Epithelial cell of esophagus (primary cell): ENCODE measurements around the gene CNOT6L.
"Not testable (repeated sequence)": the region's sequence is repeated elsewhere in the genome, so short reads cannot be mapped to it uniquely, and the experiment has no call there.

Experiments used
- DNase-seq: peaks from one replicate; pipeline ENCODE4 v3.0.0; 2010; ENCODE audit warnings: low read depth
- H3K4me3 ChIP-seq: 2 replicates; pipeline ENCODE4 v1.5.1; 2011; ENCODE audit warnings: mild to moderate bottlenecking, low read length, control low read depth
- TF ChIP-seq, protein P1 (sequence below): IDR thresholded peaks from 2 replicates; pipeline ENCODE4 v1.5.1; 2011; ENCODE audit warnings: low read depth, mild to moderate bottlenecking, low read length, control low read depth, inconsistent platforms; ENCODE audit not compliant: insufficient read depth; ENCODE audit errors: missing control alignments

The CNOT6L gene

DNA sequence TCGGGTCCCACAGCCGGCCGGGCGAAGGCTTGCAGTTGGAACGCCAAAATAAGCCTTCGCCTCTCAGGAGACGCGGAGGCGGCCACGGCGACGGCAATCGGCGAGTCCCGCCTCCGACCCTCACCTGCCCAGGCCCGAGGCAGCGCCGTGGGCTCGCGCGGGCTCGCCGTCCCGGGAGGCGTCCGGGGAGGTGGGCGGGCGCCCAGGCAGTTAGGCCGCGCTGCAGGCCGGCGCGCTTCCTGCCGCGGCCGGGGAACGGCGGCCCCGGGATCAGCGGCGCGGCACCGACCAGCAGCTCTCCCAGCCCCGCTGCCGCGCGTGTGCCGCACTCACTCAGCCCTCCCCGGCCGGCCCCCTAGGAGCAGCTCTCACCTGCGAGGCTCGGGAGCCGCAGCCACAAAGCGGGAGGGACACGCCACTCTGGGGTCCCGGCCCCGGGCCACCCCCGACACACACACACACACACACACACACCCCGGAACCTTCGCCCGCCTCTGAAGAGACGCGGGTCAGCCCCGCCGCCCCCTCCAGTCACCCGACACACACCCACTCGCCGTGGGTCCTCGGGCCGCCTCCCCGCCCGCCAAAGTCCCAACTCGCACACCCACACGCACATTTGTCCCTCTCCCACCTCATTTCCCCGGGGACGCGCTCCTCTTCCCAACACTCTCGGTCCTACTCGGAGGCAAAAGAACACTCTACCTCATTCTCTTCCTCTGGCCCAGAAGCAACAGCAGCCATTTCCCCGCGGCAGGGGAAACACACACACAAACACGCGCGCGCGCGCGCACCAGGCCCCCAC lies at the start of gene CNOT6L:
TSS of gene CNOT6L (minus strand) at position 767 of the 802 bp plus-strand sequence. CDS start at position 707, 60 bp downstream.
- TF ChIP-seq, protein P1, sequence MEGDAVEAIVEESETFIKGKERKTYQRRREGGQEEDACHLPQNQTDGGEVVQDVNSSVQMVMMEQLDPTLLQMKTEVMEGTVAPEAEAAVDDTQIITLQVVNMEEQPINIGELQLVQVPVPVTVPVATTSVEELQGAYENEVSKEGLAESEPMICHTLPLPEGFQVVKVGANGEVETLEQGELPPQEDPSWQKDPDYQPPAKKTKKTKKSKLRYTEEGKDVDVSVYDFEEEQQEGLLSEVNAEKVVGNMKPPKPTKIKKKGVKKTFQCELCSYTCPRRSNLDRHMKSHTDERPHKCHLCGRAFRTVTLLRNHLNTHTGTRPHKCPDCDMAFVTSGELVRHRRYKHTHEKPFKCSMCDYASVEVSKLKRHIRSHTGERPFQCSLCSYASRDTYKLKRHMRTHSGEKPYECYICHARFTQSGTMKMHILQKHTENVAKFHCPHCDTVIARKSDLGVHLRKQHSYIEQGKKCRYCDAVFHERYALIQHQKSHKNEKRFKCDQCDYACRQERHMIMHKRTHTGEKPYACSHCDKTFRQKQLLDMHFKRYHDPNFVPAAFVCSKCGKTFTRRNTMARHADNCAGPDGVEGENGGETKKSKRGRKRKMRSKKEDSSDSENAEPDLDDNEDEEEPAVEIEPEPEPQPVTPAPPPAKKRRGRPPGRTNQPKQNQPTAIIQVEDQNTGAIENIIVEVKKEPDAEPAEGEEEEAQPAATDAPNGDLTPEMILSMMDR = no peak
- DNase-seq = peak; percentile 85
- H3K4me3 ChIP-seq = peak within 1 kb of the TSS; percentile 83

DNA sequence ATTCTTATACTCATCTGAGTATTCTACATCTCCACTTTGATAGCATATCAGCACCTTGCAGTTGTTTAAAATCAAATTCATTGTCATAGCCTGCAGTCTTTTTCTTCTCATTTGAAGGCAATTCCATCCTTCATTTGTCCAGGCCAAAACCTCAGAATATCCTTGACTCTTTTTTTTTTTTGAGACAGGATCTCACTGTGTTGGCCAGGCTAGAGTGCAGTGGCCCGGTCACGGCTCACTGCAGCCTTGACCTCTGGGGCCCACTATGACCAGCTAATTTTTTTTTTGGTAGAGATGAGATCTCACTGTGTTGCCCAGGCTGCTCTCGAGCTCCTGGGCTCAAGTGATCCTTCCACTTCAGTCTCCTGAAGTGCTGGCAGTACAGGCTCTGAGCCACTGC lies 46.1 kb upstream of the CNOT6L start:
- DNase-seq = no peak
- TF ChIP-seq, protein P1 = no peak
- no peak overlapping the region for H3K4me3 ChIP-seq

DNA sequence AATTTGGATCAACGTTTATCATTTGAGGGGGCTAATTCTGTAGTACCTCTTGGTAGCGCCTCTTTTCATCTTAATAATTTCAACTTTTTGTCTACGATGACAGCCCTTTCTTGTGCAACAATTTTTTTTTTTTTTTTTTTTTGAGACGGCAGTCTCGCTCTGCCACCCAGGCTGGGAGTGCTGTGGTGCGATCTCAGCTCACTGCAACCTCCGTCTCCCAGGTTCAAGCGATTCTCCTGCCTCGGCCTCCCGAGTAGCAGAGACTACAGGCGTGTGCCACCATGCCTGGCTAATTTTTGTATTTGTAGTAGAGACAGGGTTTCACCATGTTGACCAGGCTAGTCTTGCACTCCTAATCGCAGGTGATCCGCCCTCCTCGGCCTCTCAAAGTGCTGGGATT lies 44.2 kb upstream of the CNOT6L start:
- DNase-seq = not testable (repeated sequence)
- H3K4me3 ChIP-seq = peak overlapping the region; percentile 91

DNA sequence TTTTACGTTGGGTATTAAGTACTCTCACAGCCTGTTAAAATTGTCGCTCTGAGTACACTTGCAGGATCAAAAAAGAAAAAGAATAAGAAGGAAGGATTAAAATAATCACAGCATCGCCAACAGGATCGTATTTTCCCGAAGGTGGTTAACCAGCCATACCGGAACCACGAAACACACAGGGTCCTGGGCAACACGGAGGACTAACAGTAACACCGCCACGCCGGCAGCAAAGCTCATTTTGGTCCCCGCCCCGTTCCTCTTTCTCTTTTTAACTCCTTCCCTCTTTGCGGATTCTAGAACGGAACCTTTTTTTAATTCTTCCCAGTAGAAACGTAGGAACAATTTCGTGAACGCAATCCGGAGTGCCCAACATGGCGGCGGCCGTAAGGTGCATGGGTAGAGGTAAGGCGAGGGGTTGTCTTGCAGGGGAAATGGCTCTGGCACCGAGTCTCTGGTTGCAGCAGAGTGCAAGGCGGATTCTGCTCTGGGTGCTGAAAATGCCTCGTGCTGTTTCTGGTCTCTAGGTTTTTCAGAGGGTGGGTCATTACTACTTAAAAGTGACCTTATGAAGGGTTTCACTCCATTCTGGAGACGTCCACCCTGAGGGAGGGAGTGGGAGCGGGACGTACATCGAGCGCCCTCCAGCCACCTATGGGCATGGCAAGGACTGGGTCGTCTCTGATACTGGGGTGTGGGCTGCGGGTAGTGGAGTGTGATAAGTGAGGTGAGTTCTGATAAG lies 43.5 kb upstream of the CNOT6L start, which contains the start of gene MRPL1:
TSS of gene MRPL1 (plus strand) at position 353 of the 739 bp plus-strand sequence. CDS start at position 372, 19 bp downstream.
- H3K4me3 ChIP-seq = peak within 1 kb of the TSS; percentile 91
- TF ChIP-seq, protein P1 = peak; percentile 5
- DNase-seq = peak; percentile 97

DNA sequence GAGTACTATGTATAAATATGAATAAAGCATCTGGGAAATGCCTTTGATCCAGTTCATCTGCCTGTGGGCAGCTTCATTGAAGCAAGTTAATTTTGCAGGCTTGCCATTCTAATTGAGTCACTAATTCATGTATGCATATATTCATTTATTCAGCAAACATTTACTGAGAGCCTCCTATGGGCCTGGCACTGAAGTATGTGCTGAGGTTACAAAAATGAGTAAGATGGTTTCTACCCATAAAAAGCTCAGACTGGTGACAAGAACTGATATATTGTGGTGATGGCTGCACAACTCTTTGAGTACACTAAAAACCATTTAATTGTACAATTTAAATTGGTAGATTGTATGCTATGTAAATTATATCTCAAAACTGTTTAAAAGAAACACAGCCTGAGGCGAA lies 42.3 kb upstream of the CNOT6L start:
- TF ChIP-seq, protein P1 = no peak
- DNase-seq = peak; percentile 9
- peak overlapping the region; percentile 91 for H3K4me3 ChIP-seq

DNA sequence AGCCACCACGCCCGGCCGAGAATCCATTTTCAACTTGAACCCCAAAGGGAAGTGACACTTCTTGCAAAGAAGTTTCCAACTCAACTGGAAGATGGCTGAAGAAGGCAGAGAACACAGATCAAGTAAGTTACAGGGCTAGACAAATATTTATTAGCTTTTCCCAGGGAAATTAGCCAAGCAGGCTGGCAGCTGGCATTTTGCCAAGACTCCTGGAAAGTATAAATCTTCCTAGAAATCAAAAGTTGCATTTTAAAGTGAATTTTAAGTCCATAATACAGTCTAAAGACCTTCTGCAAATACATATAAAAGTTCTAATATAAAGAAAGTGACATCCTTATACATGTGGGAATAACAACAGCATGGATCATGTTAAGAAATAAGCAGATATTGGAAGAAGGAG lies 40.1 kb upstream of the CNOT6L start:
- no peak overlapping the region for H3K4me3 ChIP-seq
- no peak for DNase-seq
- TF ChIP-seq, protein P1 = no peak

DNA sequence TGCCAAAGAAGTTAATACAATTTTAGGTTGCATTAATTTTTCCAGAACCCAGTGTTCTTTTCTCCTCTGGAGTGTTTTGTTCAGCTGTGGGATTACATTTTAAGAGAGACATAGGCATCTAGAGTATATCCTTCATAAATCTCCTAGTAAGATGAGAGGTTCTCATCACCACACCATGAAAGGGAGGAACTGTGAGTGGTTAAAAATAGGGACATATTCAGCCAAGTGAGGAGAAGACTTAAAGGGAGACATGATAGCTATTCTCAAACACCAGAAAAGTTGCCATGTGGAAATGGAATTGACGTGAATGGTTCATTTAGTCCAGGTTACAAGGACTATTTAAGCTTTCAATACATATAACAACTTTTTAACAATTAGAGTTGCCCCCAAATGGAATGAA lies 37.0 kb upstream of the CNOT6L start:
- TF ChIP-seq, protein P1 = no peak
- no peak for DNase-seq
- H3K4me3 ChIP-seq = no peak overlapping the region
